ENCODE data around the gene PLEKHG4B. TPM values are rescaled to one million over a fixed set of nuclear protein-coding genes. Genes with fewer than 3 reads are reported as not detected.

PLEKHG4B gene
- total and polyA plus RNA-seq, 4 donors, result under 0.01 to 0.05 (median 0.01) TPM; not detected in 1

- TF ChIP-seq MAX (IDR thresholded peaks at IDR 0.05), result no peak
- no peak for TF ChIP-seq ATF3 (IDR thresholded peaks at IDR 0.05)
- TF ChIP-seq YY1 (IDR thresholded peaks at IDR 0.05), result no peak
- no peak for TF ChIP-seq EGR1 (IDR thresholded peaks at IDR 0.05; ENCODE audit: low read depth in 2 of 2)
- no peak for TF ChIP-seq TAF1 (conservative IDR thresholded peaks at IDR 0.05)
Observed at GRCh38 chr5:198516-199196, 106.7 kb downstream of the PLEKHG4B start (continued).

GRCh38 chr5:199197-199949, 107.4 kb downstream of the PLEKHG4B start:
- H3K4me1 ChIP-seq (ENCODE audit: control insufficient read depth in 4 of 4, insufficient read depth in 4 of 4, low read length in 3 of 4), result no peaks in the 10 kb centered on the region
- WGBS, result 98% methylated on average over 16 of the region's 16 CpGs
- H3K27me3 ChIP-seq (ENCODE audit: control insufficient read depth in 4 of 4, insufficient read depth in 4 of 4, low read length in 3 of 4), result no peaks in the 10 kb centered on the region
- no peak overlapping the region for H3K4me3 ChIP-seq (ENCODE audit: low read depth in 1 of 3, low read length in 3 of 3)
- no peak for TF ChIP-seq GABPA (IDR thresholded peaks at IDR 0.05 in 1 of 2, conservative IDR thresholded peaks at IDR 0.05 in 1 of 2)
- TF ChIP-seq EGR1 (IDR thresholded peaks at IDR 0.05; ENCODE audit: low read depth in 2 of 2), result no peak
- no peak for TF ChIP-seq FOXA2 (IDR thresholded peaks at IDR 0.05)
- TF ChIP-seq CTCF (IDR thresholded peaks at IDR 0.05; ENCODE audit: low read depth, low read length, missing input control), result no peak
- TF ChIP-seq JUND (IDR thresholded peaks at IDR 0.05), result no peak
- TF ChIP-seq SP1 (IDR thresholded peaks at IDR 0.05), result no peak
- TF ChIP-seq FOXA1 (IDR thresholded peaks at IDR 0.05), result no peak
- no peak for TF ChIP-seq RXRA (IDR thresholded peaks at IDR 0.05)
- no peak for TF ChIP-seq TAF1 (conservative IDR thresholded peaks at IDR 0.05)
- TF ChIP-seq HNF4G (IDR thresholded peaks at IDR 0.05), result no peak
- TF ChIP-seq NR2F2 (IDR thresholded peaks at IDR 0.05), result no peak
- TF ChIP-seq HNF4A (conservative IDR thresholded peaks at IDR 0.05), result no peak
- no peak for TF ChIP-seq YY1 (IDR thresholded peaks at IDR 0.05)
- TF ChIP-seq MAX (IDR thresholded peaks at IDR 0.05), result no peak
- no peak for TF ChIP-seq ZBTB33 (IDR thresholded peaks at IDR 0.05)
- no peak overlapping the region for H3K9ac ChIP-seq (ENCODE audit: low read depth in 1 of 2, low read length in 2 of 2)
- H3K27ac ChIP-seq (ENCODE audit: low read depth in 1 of 2, low read length in 2 of 2), result no peak overlapping the region
- peaks cover 0 to 9% (median 2%) of the 10 kb centered on the region in 4 donors for H3K36me3 ChIP-seq (ENCODE audit: control insufficient read depth in 4 of 4, insufficient read depth in 3 of 4, low read depth in 1 of 4, low read length in 3 of 4)
- H3K9me3 ChIP-seq (ENCODE audit: control insufficient read depth in 4 of 4, low read length in 3 of 4), result no peaks in the 10 kb centered on the region
- DNase-seq (ENCODE audit: low spot score), result no peak
